Hepatocyte (in vitro differentiated cells): Measurements from ENCODE around the gene PACRG. TPM values are rescaled to one million over a fixed set of nuclear protein-coding genes. Genes with fewer than 3 reads are reported as not detected.

ENCODE experiments used
- DNase-seq: peaks from one replicate; pipeline ENCODE4 v3.0.0-alpha.2; 2016; ENCODE audit warnings: low spot score
- H2AFZ ChIP-seq: fragments of 200-600 bp; sonication (generic); 2 replicates; pipeline ENCODE4 v1.6.0; 2016; ENCODE audit warnings: antibody characterized with exemption, mild to moderate bottlenecking
- H3K27ac ChIP-seq: fragments of 200-600 bp; sonication (generic); 2 replicates; pipeline ENCODE4 v1.5.1; 2016; ENCODE audit warnings: mild to moderate bottlenecking
- H3K27me3 ChIP-seq: fragments of 200-600 bp; sonication (generic); 2 replicates; pipeline ENCODE4 v1.6.1; 2016
- H3K36me3 ChIP-seq: fragments of 200-600 bp; sonication (generic); replicated peaks from 2 replicates; pipeline ENCODE4 v1.5.1; 2016; ENCODE audit warnings: low read depth; ENCODE audit not compliant: insufficient read depth
- H3K4me1 ChIP-seq: fragments of 200-600 bp; sonication (generic); 2 replicates; pipeline ENCODE4 v1.5.1; 2016; ENCODE audit warnings: mild to moderate bottlenecking, moderate library complexity; ENCODE audit not compliant: insufficient read depth
- H3K4me2 ChIP-seq: fragments of 200-600 bp; sonication (generic); 2 replicates; pipeline ENCODE4 v1.6.0; 2016
- H3K4me3 ChIP-seq: fragments of 200-600 bp; sonication (generic); 2 replicates; pipeline ENCODE4 v1.5.1; 2016; ENCODE audit warnings: mild to moderate bottlenecking
- H3K79me2 ChIP-seq: fragments of 200-600 bp; sonication (generic); 2 replicates; pipeline ENCODE4 v1.6.0; 2017; ENCODE audit warnings: mild to moderate bottlenecking
- H3K9me2 ChIP-seq: fragments of 200-600 bp; sonication (generic); replicated peaks from 2 replicates; pipeline ENCODE4 v1.6.0; 2017; ENCODE audit warnings: mild to moderate bottlenecking; ENCODE audit not compliant: insufficient read depth
- H3K9me3 ChIP-seq: fragments of 200-600 bp; sonication (generic); 2 replicates; pipeline ENCODE4 v1.5.1; 2016; ENCODE audit warnings: low read depth, mild to moderate bottlenecking
- H4K20me1 ChIP-seq: fragments of 200-600 bp; sonication (generic); 2 replicates; pipeline ENCODE4 v1.6.0; 2016; ENCODE audit warnings: mild to moderate bottlenecking; ENCODE audit not compliant: insufficient read depth, poor library complexity, severe bottlenecking
- CTCF ChIP-seq: fragments of 200-600 bp; sonication (generic); IDR thresholded peaks from 2 replicates; pipeline ENCODE4 v1.5.1; 2016; ENCODE audit warnings: antibody characterized with exemption, mild to moderate bottlenecking; ENCODE audit not compliant: poor library complexity
- EZH2 ChIP-seq: fragments of 200-600 bp; sonication (generic); IDR thresholded peaks from 2 replicates; pipeline ENCODE4 v1.6.1; 2016; ENCODE audit warnings: antibody characterized with exemption, mild to moderate bottlenecking, borderline replicate concordance
- EZH2phosphoT487 ChIP-seq: fragments of 200-600 bp; sonication (generic); IDR thresholded peaks from one replicate; pipeline ENCODE4 v1.6.1; 2018; ENCODE audit warnings: antibody characterized with exemption, mild to moderate bottlenecking, low read depth, moderate library complexity; ENCODE audit not compliant: unreplicated experiment, severe bottlenecking
- WGBS: methylation state at CpG from one replicate; pipeline ENCODE4 v1.1.6; 2016; ENCODE audit warnings: low lambda C conversion rate; ENCODE audit errors: missing lambda C conversion rate; 5-methylcytosine and 5-hydroxymethylcytosine counted together
- polyA plus RNA-seq: library from polyadenylated mRNA; unstranded; fragments of >200 nt; fragmentation: Nextera tagmentation; extraction: Ambion mirVana; gene quantifications from 2 replicates; pipeline ENCODE4 v1.2.1, GENCODE V29; 2016
- total RNA-seq: library from RNA; depleted of rRNA; stranded (reverse); fragments of >200 nt; gene quantifications from 2 replicates; pipeline ENCODE4 v1.2.3, GENCODE V29; 2014

PACRG gene
- total and polyA plus RNA-seq, 2 experiments from 2014 or later = 0.91 to 2.6 TPM

- H3K9me3 ChIP-seq = no peaks in the 10 kb centered on the region
- H2AFZ ChIP-seq = no peak overlapping the region
- H3K27ac ChIP-seq = no peak overlapping the region
- H3K4me2 ChIP-seq = no peak overlapping the region
- no peaks in the 10 kb centered on the region for H4K20me1 ChIP-seq
- DNase-seq = no peak
- H3K27me3 ChIP-seq = no peaks in the 10 kb centered on the region
- no peaks in the 10 kb centered on the region for H3K36me3 ChIP-seq
- H3K9me2 ChIP-seq = no peaks in the 10 kb centered on the region
- TF ChIP-seq CTCF (no peak), EZH2phosphoT487 (no peak), EZH2 (no peak)
- H3K4me3 ChIP-seq = no peak overlapping the region
- no peaks in the 10 kb centered on the region for H3K79me2 ChIP-seq
- H3K4me1 ChIP-seq = no peaks in the 10 kb centered on the region
- 86% methylated on average over 1 of the region's 1 CpG for WGBS
Measured at GRCh38 chr6:163127587-163127986, 399.8 kb downstream of the PACRG start.

GRCh38 chr6:163128324-163128723 lies 400.6 kb downstream of the PACRG start:
- Histone ChIP-seq H3K4me3 (no peak overlapping the region), H3K9me2 (no peaks in the 10 kb centered on the region), H3K4me1 (no peaks in the 10 kb centered on the region), H3K27me3 (no peaks in the 10 kb centered on the region), H2AFZ (no peak overlapping the region), H3K79me2 (no peaks in the 10 kb centered on the region), H4K20me1 (no peaks in the 10 kb centered on the region), H3K4me2 (no peak overlapping the region), H3K9me3 (no peaks in the 10 kb centered on the region), H3K27ac (no peak overlapping the region), H3K36me3 (no peaks in the 10 kb centered on the region)
- DNase-seq = no peak
- TF ChIP-seq CTCF (no peak), EZH2phosphoT487 (no peak), EZH2 (no peak)
- WGBS = 82% methylated on average over 2 of the region's 2 CpGs

GRCh38 chr6:163132050-163132750 lies 404.4 kb downstream of the PACRG start:
- Histone ChIP-seq H3K36me3 (no peaks in the 10 kb centered on the region), H2AFZ (no peak overlapping the region), H3K9me3 (no peaks in the 10 kb centered on the region), H3K27ac (no peak overlapping the region), H3K4me1 (no peaks in the 10 kb centered on the region), H3K4me3 (no peak overlapping the region), H4K20me1 (no peaks in the 10 kb centered on the region), H3K9me2 (no peaks in the 10 kb centered on the region), H3K79me2 (no peaks in the 10 kb centered on the region), H3K4me2 (no peak overlapping the region), H3K27me3 (no peaks in the 10 kb centered on the region)
- 60% methylated on average over 2 of the region's 2 CpGs for WGBS
- no peak for DNase-seq
- TF ChIP-seq CTCF (no peak), EZH2phosphoT487 (no peak), EZH2 (no peak)
